Omental fat pad (tissue), 4 donors: ENCODE data around the gene IL16. TPM values are rescaled to one million over a fixed set of nuclear protein-coding genes. Genes with fewer than 3 reads are reported as not detected.

Experiments
- ATAC-seq: fragments of 150-250 bp; one replicate; pipeline ENCODE4 v1.9.1; 2016; ENCODE audit warnings: mild to moderate bottlenecking, moderate library complexity; ENCODE audit not compliant: low FRiP score
- DNase-seq: peaks from one replicate; pipeline ENCODE4 v3.0.0-alpha.2; 2019; ENCODE audit warnings: low spot score
- total RNA-seq, 4 donors: library from RNA; depleted of rRNA; stranded (reverse); fragments of >200 nt; gene quantifications; one replicate each; pipeline ENCODE4 v1.1.0, GENCODE V29; 2016
- TF ChIP-seq, protein P1 (sequence below), 3 donors: fragments of 450-650 bp; IDR thresholded peaks; one replicate each; pipeline ENCODE4 v1.5.1; 2016 to 2017; ENCODE audit warnings: antibody characterized with exemption in 3 of 3, mild to moderate bottlenecking in 3 of 3, moderate library complexity in 2 of 3

IL16 gene
- 10 to 100 TPM; 22.7 to 45.8 (median 34.4) TPM for total RNA-seq

DNA sequence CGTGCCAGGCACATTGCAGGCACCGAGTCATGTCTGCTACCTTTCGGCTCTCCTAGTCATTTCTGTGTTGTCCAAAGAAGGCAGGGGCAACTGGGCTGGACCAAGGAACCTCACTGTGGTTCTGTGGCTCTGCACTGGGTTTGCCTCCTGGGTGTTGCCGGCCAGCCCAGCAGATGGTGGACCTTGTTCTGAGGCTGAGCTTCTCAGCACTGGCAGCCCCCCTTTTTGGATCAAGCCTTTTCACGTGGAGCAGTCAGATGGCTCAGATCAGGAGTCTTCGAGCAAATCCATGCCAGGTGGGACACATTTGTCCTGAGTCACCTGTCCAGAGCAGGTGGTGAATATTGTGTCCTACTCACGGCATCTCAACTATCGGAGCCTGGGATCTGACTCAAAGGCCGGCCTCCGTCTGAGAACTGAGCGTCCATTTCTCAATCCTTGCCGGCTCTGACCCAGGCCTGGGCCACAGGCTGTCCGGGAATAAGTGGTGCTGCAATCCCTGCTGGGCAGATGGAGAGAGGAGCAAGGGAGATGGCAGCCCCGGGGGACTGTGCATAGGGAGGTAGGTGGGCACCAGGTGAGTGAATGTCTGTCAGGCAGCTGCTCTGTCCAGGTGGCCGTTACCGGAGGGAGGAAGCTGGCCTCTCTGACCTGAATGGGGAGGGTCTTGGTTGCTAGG lies at the start of gene IL16:
Gene IL16 (plus strand): TSS at position 304 of the 679 bp plus-strand sequence. CDS start 28,521 bp downstream, outside the sequence.
- ATAC-seq (no peak), DNase-seq (no peak)
- TF ChIP-seq, protein P1, sequence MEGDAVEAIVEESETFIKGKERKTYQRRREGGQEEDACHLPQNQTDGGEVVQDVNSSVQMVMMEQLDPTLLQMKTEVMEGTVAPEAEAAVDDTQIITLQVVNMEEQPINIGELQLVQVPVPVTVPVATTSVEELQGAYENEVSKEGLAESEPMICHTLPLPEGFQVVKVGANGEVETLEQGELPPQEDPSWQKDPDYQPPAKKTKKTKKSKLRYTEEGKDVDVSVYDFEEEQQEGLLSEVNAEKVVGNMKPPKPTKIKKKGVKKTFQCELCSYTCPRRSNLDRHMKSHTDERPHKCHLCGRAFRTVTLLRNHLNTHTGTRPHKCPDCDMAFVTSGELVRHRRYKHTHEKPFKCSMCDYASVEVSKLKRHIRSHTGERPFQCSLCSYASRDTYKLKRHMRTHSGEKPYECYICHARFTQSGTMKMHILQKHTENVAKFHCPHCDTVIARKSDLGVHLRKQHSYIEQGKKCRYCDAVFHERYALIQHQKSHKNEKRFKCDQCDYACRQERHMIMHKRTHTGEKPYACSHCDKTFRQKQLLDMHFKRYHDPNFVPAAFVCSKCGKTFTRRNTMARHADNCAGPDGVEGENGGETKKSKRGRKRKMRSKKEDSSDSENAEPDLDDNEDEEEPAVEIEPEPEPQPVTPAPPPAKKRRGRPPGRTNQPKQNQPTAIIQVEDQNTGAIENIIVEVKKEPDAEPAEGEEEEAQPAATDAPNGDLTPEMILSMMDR (IDR thresholded peaks at IDR 0.05): no peak

GRCh38 chr15:81151389-81151788 lies 45.3 kb upstream of the IL16 start:
- TF ChIP-seq, protein P1 (IDR thresholded peaks at IDR 0.05): no peak
- DNase-seq (no peak), ATAC-seq (no peak)

DNA sequence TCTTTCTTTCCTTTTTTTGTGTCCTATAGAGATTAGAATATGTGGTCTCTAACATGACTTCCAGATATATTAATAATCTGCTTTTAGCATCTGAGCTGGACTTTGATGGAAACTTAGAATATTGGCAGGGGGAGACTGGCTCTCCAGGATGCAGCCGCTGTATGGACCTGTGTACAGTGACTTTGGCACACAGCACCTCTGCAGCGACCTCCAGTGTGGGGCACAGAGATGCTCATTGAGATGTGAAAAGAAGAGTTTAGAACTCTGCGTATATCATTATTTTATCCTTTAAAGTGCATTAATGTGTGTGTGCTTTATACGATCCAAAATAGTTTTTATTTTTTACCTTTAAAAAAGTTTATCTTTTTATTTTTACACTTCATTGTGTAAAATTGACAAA lies 44.3 kb upstream of the IL16 start:
- no peak for ATAC-seq
- no peak for DNase-seq

DNA sequence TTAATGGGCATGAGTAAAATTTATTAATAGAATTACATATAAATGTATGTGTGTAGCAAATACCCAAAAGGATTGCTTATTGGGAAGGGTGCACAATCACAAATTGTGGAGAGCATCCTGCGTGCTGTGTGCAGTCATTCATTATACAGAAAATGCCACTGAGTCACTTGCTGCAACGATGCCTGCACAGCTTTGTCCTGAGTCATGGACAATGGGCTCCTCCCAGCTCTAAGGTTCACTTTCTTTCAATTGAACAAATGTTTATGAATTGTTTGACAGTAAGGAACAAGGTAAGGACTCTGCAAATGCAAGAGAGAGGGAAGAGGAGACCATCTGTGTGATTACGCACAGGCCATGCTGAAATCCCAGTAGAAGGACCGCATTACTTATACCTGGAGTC lies 43.9 kb upstream of the IL16 start:
- TF ChIP-seq, protein P1 (IDR thresholded peaks at IDR 0.05): no peak
- no peak for ATAC-seq
- no peak for DNase-seq

More for the DNA sequence above, 44.3 kb upstream of the IL16 start:
- TF ChIP-seq, protein P1 (IDR thresholded peaks at IDR 0.05): no peak

DNA sequence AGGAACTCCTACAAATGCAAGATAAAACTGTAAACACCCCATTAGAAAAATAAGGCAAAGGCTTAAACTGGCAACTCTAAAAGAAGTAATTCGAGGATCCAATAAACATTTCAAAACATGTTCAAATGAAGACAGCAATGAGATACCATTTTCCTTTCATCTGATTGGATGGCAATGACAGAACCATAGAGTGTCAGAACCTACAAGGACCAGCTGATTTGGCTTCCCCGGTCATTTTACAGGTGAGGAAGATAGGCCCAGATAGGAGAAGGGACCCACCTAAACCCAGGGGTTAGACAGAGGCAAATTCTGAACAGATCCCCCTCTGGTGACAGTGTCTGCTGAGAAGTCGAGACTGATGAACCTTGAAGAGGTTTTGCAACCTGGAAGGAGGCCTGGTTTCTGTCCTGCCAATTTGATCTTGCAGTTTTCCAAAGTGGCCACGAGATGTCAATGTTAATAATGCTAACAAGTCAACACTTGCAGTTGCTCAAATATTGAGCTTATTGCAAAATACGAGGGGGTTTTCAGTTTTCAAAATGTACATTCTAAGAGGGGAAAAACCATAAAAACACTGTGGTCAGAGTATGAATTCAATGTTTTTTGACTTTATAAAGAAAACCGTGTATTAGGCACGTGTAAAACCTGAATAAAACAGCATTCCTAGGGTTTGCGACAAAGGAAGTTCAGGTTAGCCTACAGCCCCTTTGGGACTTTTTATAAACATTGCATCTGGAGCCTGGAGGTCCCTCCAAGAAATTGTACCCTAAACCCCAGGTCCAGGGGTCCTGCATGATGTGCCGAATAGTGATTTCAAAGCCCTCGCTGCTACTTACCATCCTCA lies 41.1 kb upstream of the IL16 start:
- DNase-seq: no peak
- ATAC-seq: peak; percentile 67
- TF ChIP-seq, protein P1 (IDR thresholded peaks at IDR 0.05): no peak

DNA sequence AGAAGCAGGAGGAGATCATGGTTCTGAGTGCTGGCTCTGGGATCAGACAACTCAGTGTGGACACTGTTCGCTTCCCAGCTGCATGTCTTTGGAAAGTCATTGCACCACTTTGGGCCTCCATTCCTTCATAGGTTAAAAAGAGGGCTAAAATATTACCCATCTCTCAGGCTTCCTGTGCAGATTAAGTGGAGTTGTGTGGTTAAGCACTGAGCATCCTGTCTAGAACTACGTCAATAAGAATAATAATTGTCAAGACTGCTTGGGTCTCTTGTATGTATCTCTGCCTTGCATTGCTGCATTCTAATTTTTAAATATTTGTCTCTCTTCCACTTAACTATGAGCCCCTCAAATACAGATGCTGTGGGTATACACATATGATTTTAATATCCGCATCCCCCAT lies 40.4 kb upstream of the IL16 start:
- TF ChIP-seq, protein P1 (IDR thresholded peaks at IDR 0.05): no peak
- ATAC-seq (no peak), DNase-seq (no peak)
